MCF 10A (cell line): ENCODE data around the gene CPZ. TPM values are rescaled to one million over a fixed set of nuclear protein-coding genes. Genes with fewer than 3 reads are reported as not detected.
"Not testable (repeated sequence)": the region's sequence is repeated elsewhere in the genome, so short reads cannot be mapped to it uniquely, and the experiment has no call there.

ENCODE experiments used
- BruUV-seq: library from RNA; stranded (reverse); fragments of 400-500 nt; replicated peaks from 2 replicates; lab custom pipeline; 2021; lab: Mats Ljungman, UMichigan
- CTCF ChIA-PET: fragments of 300-600 bp; sonication (Branson Sonifier 250); formaldehyde crosslinking; extraction: SDS; loops from one replicate; lab custom pipeline; 2021; ENCODE audit warnings: antibody characterized with exemption, inconsistent platforms; lab: Yijun Ruan, JAX
- POLR2A ChIA-PET: fragments of 300-600, 350-650 bp; sonication (Branson Sonifier 250); formaldehyde crosslinking; extraction: SDS; loops from one replicate; lab custom pipeline; 2020; ENCODE audit warnings: antibody characterized with exemption, inconsistent platforms; lab: Yijun Ruan, JAX
- DNase-seq: peaks from one replicate; pipeline ENCODE4 v3.0.0-alpha.2; 2018; ENCODE audit not compliant: unreplicated experiment
- H3K27ac Mint-ChIP-seq: one replicate; pipeline ENCODE4 v1.8.0; 2022; ENCODE audit warnings: mild to moderate bottlenecking, low read depth, mixed read lengths; ENCODE audit not compliant: unreplicated experiment
- H3K27me3 Mint-ChIP-seq: one replicate; pipeline ENCODE4 v1.8.0; 2022; ENCODE audit warnings: mixed read lengths; ENCODE audit not compliant: insufficient read depth, unreplicated experiment
- H3K36me3 Mint-ChIP-seq: one replicate; pipeline ENCODE4 v1.8.0; 2022; ENCODE audit warnings: mild to moderate bottlenecking, moderate library complexity, mixed read lengths; ENCODE audit not compliant: insufficient read depth, unreplicated experiment
- H3K4me1 Mint-ChIP-seq: one replicate; pipeline ENCODE4 v1.8.0; 2022; ENCODE audit warnings: mixed read lengths; ENCODE audit not compliant: insufficient read depth, unreplicated experiment
- H3K4me3 Mint-ChIP-seq: one replicate; pipeline ENCODE4 v1.8.0; 2022; ENCODE audit warnings: mild to moderate bottlenecking, moderate library complexity, mixed read lengths; ENCODE audit not compliant: unreplicated experiment
- H3K9me3 Mint-ChIP-seq: one replicate; pipeline ENCODE4 v1.8.0; 2022; ENCODE audit warnings: mixed read lengths; ENCODE audit not compliant: unreplicated experiment
- CTCF ChIP-seq: fragments of 200-600 bp; IDR thresholded peaks from one replicate; pipeline ENCODE4 v1.8.0; 2022; ENCODE audit warnings: antibody characterized with exemption, mild to moderate bottlenecking; ENCODE audit not compliant: unreplicated experiment
- intact Hi-C: fragments of 100-400 bp; cut with micrococcal nuclease; formaldehyde crosslinking; loops from 2 replicates; pipeline ENCODE4 v1.14.1; 2022
- total RNA-seq: library from RNA; stranded (reverse); gene quantifications from 2 replicates; pipeline ENCODE4 v1.2.3, GENCODE V29; 2022

CPZ gene
- total RNA-seq, 1 experiment from 2014 or later, result not detected

- POLR2A ChIA-PET, intact Hi-C loops, H3K4me3 Mint-ChIP-seq, DNase-seq, BruUV-seq, H3K36me3 Mint-ChIP-seq, H3K27ac Mint-ChIP-seq, H3K4me1 Mint-ChIP-seq, H3K9me3 Mint-ChIP-seq, CTCF ChIA-PET: not testable (repeated sequence)
- peaks cover 31% of the 10 kb centered on the region for H3K27me3 Mint-ChIP-seq
Measured at GRCh38 chr4:8635897-8636554, 43.5 kb downstream of the CPZ start.

- peaks cover 31% of the 10 kb centered on the region for H3K27me3 Mint-ChIP-seq
- no peaks in the 10 kb centered on the region for H3K36me3 Mint-ChIP-seq
- H3K27ac Mint-ChIP-seq, result no peak overlapping the region
- CTCF ChIA-PET, result interaction anchor here (1.1 kb wide), 1 partner anchor 30 kb away, joined by 4 read pairs; no protein-coding TSS in a partner anchor
- H3K4me1 Mint-ChIP-seq, result no peaks in the 10 kb centered on the region
- POLR2A ChIA-PET, result interaction anchor here (0.7 kb wide), 1 partner anchor 53 kb away, joined by 3 read pairs; no protein-coding TSS in a partner anchor
- intact Hi-C loops, result no loop called here
- no peak for DNase-seq
- no TSS peak for BruUV-seq
- H3K4me3 Mint-ChIP-seq, result no peak overlapping the region
- TF ChIP-seq CTCF, result no peak
- no peaks in the 10 kb centered on the region for H3K9me3 Mint-ChIP-seq
Measured at GRCh38 chr4:8637456-8637984, 45.0 kb downstream of the CPZ start.

GRCh38 chr4:8639021-8639420, 46.5 kb downstream of the CPZ start:
- no TSS peak for BruUV-seq
- CTCF ChIA-PET, result interaction anchor here (0.6 to 0.8 kb wide), 2 partner anchors 31 to 32 kb away, joined by 3 to 4 read pairs; no protein-coding TSS in a partner anchor
- no peaks in the 10 kb centered on the region for H3K9me3 Mint-ChIP-seq
- H3K27me3 Mint-ChIP-seq, result peaks cover 31% of the 10 kb centered on the region
- no peak for DNase-seq
- POLR2A ChIA-PET, result no interaction called here
- intact Hi-C loops, result no loop called here
- no peak overlapping the region for H3K4me3 Mint-ChIP-seq
- no peak overlapping the region for H3K27ac Mint-ChIP-seq
- H3K36me3 Mint-ChIP-seq, result no peaks in the 10 kb centered on the region
- H3K4me1 Mint-ChIP-seq, result no peaks in the 10 kb centered on the region
- no peak for TF ChIP-seq CTCF

DNA sequence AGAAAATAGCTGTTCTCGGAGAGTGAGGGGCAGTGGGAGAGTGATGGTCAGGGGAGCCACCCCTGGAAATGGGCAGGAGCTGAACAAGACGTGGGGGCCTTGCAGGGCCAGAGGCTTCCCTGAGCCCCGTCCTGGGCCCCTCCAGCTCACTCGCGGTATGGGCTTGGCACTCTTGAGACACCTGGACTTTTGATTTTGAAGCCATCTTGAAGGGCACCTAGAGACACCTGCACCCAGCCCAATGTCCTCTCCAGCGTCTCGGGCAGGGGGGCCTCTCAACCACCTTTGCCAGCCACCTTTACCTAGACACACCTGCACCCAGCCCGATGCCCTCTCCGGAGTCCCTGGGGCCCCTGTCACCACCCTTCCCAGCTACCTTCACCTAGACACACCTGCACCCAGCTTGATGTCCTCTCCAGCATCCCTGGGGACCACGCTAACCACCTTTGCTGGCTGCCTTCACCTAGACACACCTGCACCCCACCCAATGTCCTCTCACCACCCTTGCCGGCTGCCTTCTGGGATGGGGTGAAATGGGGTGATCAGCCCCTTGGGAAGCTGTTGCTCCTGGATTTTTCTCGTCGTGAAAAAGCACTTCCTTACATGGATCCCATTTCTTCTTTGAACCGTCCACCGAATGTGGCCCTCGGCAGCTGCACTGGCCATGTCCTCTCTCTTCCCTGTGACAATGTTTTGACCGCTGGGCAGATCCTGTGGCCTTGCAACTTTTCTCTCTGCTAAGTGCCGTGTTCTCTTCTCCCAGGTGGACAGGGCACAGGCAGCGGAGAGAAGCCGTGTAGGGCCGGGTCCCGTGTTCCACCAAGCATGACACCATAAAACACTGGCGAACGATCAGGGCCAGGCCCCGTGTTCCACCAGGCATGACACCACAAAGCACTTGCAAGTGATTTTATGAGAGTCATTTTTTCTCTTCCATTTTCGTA, 47.5 kb downstream of the CPZ start:
- no peak overlapping the region for H3K4me3 Mint-ChIP-seq
- no peak for TF ChIP-seq CTCF
- CTCF ChIA-PET, result interaction anchor here (0.8 kb wide), 1 partner anchor 33 kb away, joined by 4 read pairs; no protein-coding TSS in a partner anchor
- no TSS peak for BruUV-seq
- POLR2A ChIA-PET, result no interaction called here
- no peaks in the 10 kb centered on the region for H3K4me1 Mint-ChIP-seq
- H3K36me3 Mint-ChIP-seq, result no peaks in the 10 kb centered on the region
- DNase-seq, result no peak
- intact Hi-C loops, result no loop called here
- peaks cover 31% of the 10 kb centered on the region for H3K27me3 Mint-ChIP-seq
- H3K9me3 Mint-ChIP-seq, result no peaks in the 10 kb centered on the region
- H3K27ac Mint-ChIP-seq, result no peak overlapping the region
